Right cardiac atrium (tissue), 5 donors: ENCODE results near the gene FBXW11. TPM values are rescaled to one million over a fixed set of nuclear protein-coding genes. Genes with fewer than 3 reads are reported as not detected.

Experiments
- ATAC-seq, 2 donors: fragments of 200-7000 bp; cut with Tn5 transposase; one replicate each; pipeline versions ENCODE4 v1.8.0 to v1.9.1; 2020; ENCODE audit warnings: moderate library complexity in 2 of 2, mild to moderate bottlenecking in 1 of 2
- DNase-seq, 3 donors: peaks; one replicate each; pipeline ENCODE4 v3.0.0-alpha.2; 2020
- H3K27ac ChIP-seq: one replicate; pipeline ENCODE4 v1.5.1; 2013; ENCODE audit warnings: mild to moderate bottlenecking, low read length, control low read depth, moderate library complexity
- H3K27me3 ChIP-seq: one replicate; pipeline ENCODE4 v1.6.1; 2013; ENCODE audit not compliant: control insufficient read depth, insufficient read depth
- H3K4me1 ChIP-seq: one replicate; pipeline ENCODE4 v1.6.1; 2013; ENCODE audit warnings: low read length; ENCODE audit not compliant: control insufficient read depth, insufficient read depth
- H3K4me3 ChIP-seq: one replicate; pipeline ENCODE4 v1.5.1; 2013; ENCODE audit warnings: low read length, control low read depth
- H3K9me3 ChIP-seq: one replicate; pipeline ENCODE4 v1.6.1; 2013; ENCODE audit warnings: low read length; ENCODE audit not compliant: control insufficient read depth
- WGBS: extraction: QIAGEN DNeasy Blood & Tissue Kit; methylation state at CpG from one replicate; pipeline ENCODE4 v1.1.7; 2013; 5-methylcytosine and 5-hydroxymethylcytosine counted together
- intact Hi-C, 4 donors: fragments of 100-400 bp; cut with DNase I; formaldehyde crosslinking; loops; one replicate each; pipeline versions ENCODE4 v1.11.0 to v1.14.0; 2022 to 2023
- polyA plus RNA-seq: library from polyadenylated mRNA; stranded (reverse); fragments of 200-250 nt; gene quantifications from one replicate; pipeline ENCODE4 v1.2.3, GENCODE V29; 2013
- total RNA-seq, 4 donors: library from RNA; stranded (reverse); fragmentation: NEBNext Ultra II Directional; extraction: Animal tissue kit (Norgen Biotek cat#: 25700); gene quantifications; one replicate each; pipeline ENCODE4 v1.2.1, GENCODE V29; 2021
- donor health status: healthy with polysubstance abuse.
- donor health status: DM: no; HTN: yes; CAD: no.
- donor health status: DM: no; HTN: no; CAD: no.
- donor health status: DM: no; HTN: yes; CAD: no; lungs with severe emphysema.
- donor health status: DM: yes; HTN: yes; CAD: no.

FBXW11 gene
- total and polyA plus RNA-seq, 5 donors: 15.8 to 70.7 (median 65.6) TPM

GRCh38 chr5:172002840-172003512, 3.5 kb downstream of the FBXW11 start:
- Histone ChIP-seq H3K4me3 (no peak overlapping the region), H3K4me1 (peaks cover 3% of the 10 kb centered on the region), H3K27ac (no peak overlapping the region), H3K9me3 (no peaks in the 10 kb centered on the region), H3K27me3 (no peaks in the 10 kb centered on the region)
- 76% methylated on average over 6 of the region's 6 CpGs for WGBS
- ATAC-seq (no peak), DNase-seq (no peak)
- intact Hi-C loops: loop anchor here in 3 of 4 donors (10.0 kb wide), 2 partner anchors 78 to 88 kb away; no protein-coding TSS in a partner anchor

GRCh38 chr5:172002310-172002709, 4.1 kb downstream of the FBXW11 start:
- ATAC-seq (no peak), DNase-seq (no peak)
- WGBS: 39% methylated on average over 2 of the region's 2 CpGs
- Histone ChIP-seq H3K27ac (no peak overlapping the region), H3K4me1 (no peaks in the 10 kb centered on the region), H3K4me3 (no peak overlapping the region), H3K27me3 (no peaks in the 10 kb centered on the region), H3K9me3 (no peaks in the 10 kb centered on the region)
- intact Hi-C loops: loop anchor here in 3 of 4 donors (10.0 kb wide), 2 partner anchors 78 to 88 kb away; no protein-coding TSS in a partner anchor

- no peak for ATAC-seq
- WGBS: 87% methylated on average over 5 of the region's 5 CpGs
- Histone ChIP-seq H3K4me3 (no peak overlapping the region), H3K27me3 (no peaks in the 10 kb centered on the region), H3K27ac (no peak overlapping the region), H3K4me1 (no peaks in the 10 kb centered on the region), H3K9me3 (no peaks in the 10 kb centered on the region)
- intact Hi-C loops: loop anchor here in 3 of 4 donors (10.0 kb wide), 2 partner anchors 75 to 85 kb away; no protein-coding TSS in a partner anchor
- no peak for DNase-seq
These were observed 6.6 kb downstream of the FBXW11 start for GRCh38 chr5:171999877-172000276.

- intact Hi-C loops: no loop called here
- ATAC-seq (no peak), DNase-seq (no peak)
- Histone ChIP-seq H3K9me3 (no peaks in the 10 kb centered on the region), H3K27ac (no peak overlapping the region), H3K27me3 (no peaks in the 10 kb centered on the region), H3K4me3 (no peak overlapping the region), H3K4me1 (no peaks in the 10 kb centered on the region)
- WGBS: 97% methylated on average over 2 of the region's 2 CpGs
These were observed 7.3 kb downstream of the FBXW11 start for GRCh38 chr5:171999100-171999499.

GRCh38 chr5:171997011-171997410, 9.4 kb downstream of the FBXW11 start:
- ATAC-seq (no peak), DNase-seq (no peak)
- no peaks in the 10 kb centered on the region for H3K9me3 ChIP-seq
- intact Hi-C loops: no loop called here
- H3K4me1 ChIP-seq: no peaks in the 10 kb centered on the region
- no peaks in the 10 kb centered on the region for H3K27me3 ChIP-seq
- H3K4me3 ChIP-seq: no peak overlapping the region
- whole genome bisulfite sequencing: 81% methylated on average over 3 of the region's 3 CpGs
- H3K27ac ChIP-seq: no peak overlapping the region

GRCh38 chr5:171992813-171993212, 13.6 kb downstream of the FBXW11 start:
- Histone ChIP-seq H3K9me3 (no peaks in the 10 kb centered on the region), H3K27me3 (no peaks in the 10 kb centered on the region), H3K27ac (no peak overlapping the region), H3K4me1 (no peaks in the 10 kb centered on the region), H3K4me3 (no peak overlapping the region)
- ATAC-seq: no peak
- WGBS: 83% methylated on average over 2 of the region's 2 CpGs
- no peak for DNase-seq
- intact Hi-C loops: no loop called here

GRCh38 chr5:171992305-171992704, 14.1 kb downstream of the FBXW11 start:
- H3K9me3 ChIP-seq: no peaks in the 10 kb centered on the region
- H3K4me1 ChIP-seq: no peaks in the 10 kb centered on the region
- no peaks in the 10 kb centered on the region for H3K27me3 ChIP-seq
- no peak for ATAC-seq
- no peak overlapping the region for H3K4me3 ChIP-seq
- intact Hi-C loops: no loop called here
- DNase-seq: no peak
- 98% methylated on average over 3 of the region's 3 CpGs for WGBS
- no peak overlapping the region for H3K27ac ChIP-seq

GRCh38 chr5:171990713-171991015, 15.8 kb downstream of the FBXW11 start:
- ATAC-seq (no peak), DNase-seq (no peak)
- H3K4me3 ChIP-seq: no peak overlapping the region
- no peaks in the 10 kb centered on the region for H3K27me3 ChIP-seq
- 96% methylated on average over 7 of the region's 7 CpGs for WGBS
- no peak overlapping the region for H3K27ac ChIP-seq
- H3K9me3 ChIP-seq: no peaks in the 10 kb centered on the region
- H3K4me1 ChIP-seq: no peaks in the 10 kb centered on the region
- intact Hi-C loops: no loop called here

GRCh38 chr5:171989946-171990712, 16.3 kb downstream of the FBXW11 start:
- ATAC-seq (no peak), DNase-seq (no peak)
- no peaks in the 10 kb centered on the region for H3K27me3 ChIP-seq
- H3K27ac ChIP-seq: no peak overlapping the region
- no peaks in the 10 kb centered on the region for H3K4me1 ChIP-seq
- no peaks in the 10 kb centered on the region for H3K9me3 ChIP-seq
- no peak overlapping the region for H3K4me3 ChIP-seq
- intact Hi-C loops: no loop called here

GRCh38 chr5:171989276-171989675, 17.2 kb downstream of the FBXW11 start:
- ATAC-seq (no peak), DNase-seq (no peak)
- Histone ChIP-seq H3K4me1 (no peaks in the 10 kb centered on the region), H3K9me3 (no peaks in the 10 kb centered on the region), H3K27me3 (no peaks in the 10 kb centered on the region), H3K4me3 (no peak overlapping the region), H3K27ac (no peak overlapping the region)
- intact Hi-C loops: no loop called here
- 81% methylated on average over 5 of the region's 5 CpGs for WGBS

- H3K9me3 ChIP-seq: no peaks in the 10 kb centered on the region
- DNase-seq (no peak), ATAC-seq (no peak)
- no peaks in the 10 kb centered on the region for H3K27me3 ChIP-seq
- intact Hi-C loops: no loop called here
- H3K4me3 ChIP-seq: no peak overlapping the region
- H3K27ac ChIP-seq: no peak overlapping the region
- WGBS: 87% methylated on average over 4 of the region's 4 CpGs
- H3K4me1 ChIP-seq: peaks cover 5% of the 10 kb centered on the region
These were observed 19.7 kb downstream of the FBXW11 start for GRCh38 chr5:171986772-171987171.
